K562 (cell line): ENCODE measurements around the gene STX1B. TPM values are rescaled to one million over a fixed set of nuclear protein-coding genes. Genes with fewer than 3 reads are reported as not detected.
A peak's percentile ranks its signal among the peaks of the same experiment; 100 is the strongest.

Experiments
- ATF2 ChIP-seq: sonication (generic); formaldehyde crosslinking; IDR thresholded peaks from 2 replicates; pipeline ENCODE4 v1.8.1; 2022; ENCODE audit warnings: missing genetic modification reagents
- CREM ChIP-seq: IDR thresholded peaks from 2 replicates; pipeline ENCODE4 v1.6.1; 2014; ENCODE audit warnings: antibody characterized with exemption, low read depth
- ELF1 ChIP-seq: fragments of 200-800 bp; sonication (Bioruptor generic); IDR thresholded peaks from 2 replicates; pipeline ENCODE4 v1.6.1; 2016; ENCODE audit warnings: missing genetic modification characterization, missing compliant biosample characterization
- HNRNPL ChIP-seq: fragments of 200-400 bp; formaldehyde crosslinking; IDR thresholded peaks from 2 replicates; pipeline ENCODE4 v1.6.1; 2017; ENCODE audit warnings: low read depth, mild to moderate bottlenecking, low read length
- KLF13 ChIP-seq: fragments of 450-650 bp; IDR thresholded peaks from 2 replicates; pipeline ENCODE4 v1.6.1; 2016; ENCODE audit warnings: missing genetic modification characterization, low read depth, mild to moderate bottlenecking, missing compliant biosample characterization, moderate library complexity, borderline replicate concordance
- MTA3 ChIP-seq: fragments of 450-650 bp; formaldehyde crosslinking; IDR thresholded peaks from 2 replicates; pipeline ENCODE4 v1.6.1; 2017; ENCODE audit warnings: mild to moderate bottlenecking, borderline replicate concordance
- NCOA1 ChIP-seq: fragments of 450-650 bp; IDR thresholded peaks from 2 replicates; pipeline ENCODE4 v1.6.1; 2016; ENCODE audit warnings: low read depth
- POLR2A ChIP-seq: fragments of 450-650 bp; conservative IDR thresholded peaks from 2 replicates; pipeline ENCODE4 v1.6.1; 2016
- POLR2G ChIP-seq: fragments of 200-400 bp; formaldehyde crosslinking; IDR thresholded peaks from 2 replicates; pipeline ENCODE4 v1.6.1; 2017; ENCODE audit warnings: low read depth, mild to moderate bottlenecking, antibody characterized with exemption, low read length, moderate library complexity
- REST ChIP-seq, 2 experiments: fragments of 450-650 bp; formaldehyde crosslinking in 1 of 2; IDR thresholded peaks; 2 replicates each; pipeline versions ENCODE4 v1.4.0 to v1.6.1; 2014 to 2020; ENCODE audit warnings: mild to moderate bottlenecking in 2 of 2, borderline replicate concordance in 1 of 2, low read depth in 1 of 2
- SMAD2 ChIP-seq: fragments of 150-350 bp; IDR thresholded peaks from 2 replicates; pipeline ENCODE4 v1.6.1; 2014; ENCODE audit warnings: low read depth, mild to moderate bottlenecking, low read length
- SP1 ChIP-seq: sonication (generic); formaldehyde crosslinking; IDR thresholded peaks from 2 replicates; pipeline ENCODE4 v1.8.1; 2022; ENCODE audit warnings: mild to moderate bottlenecking, missing genetic modification reagents
- STAT6 ChIP-seq: sonication (generic); formaldehyde crosslinking; IDR thresholded peaks from 2 replicates; pipeline ENCODE4 v1.8.1; 2023; ENCODE audit warnings: mild to moderate bottlenecking, missing genetic modification reagents
- ZBTB7A ChIP-seq: IDR thresholded peaks from 2 replicates; pipeline ENCODE4 v1.6.1; 2011; ENCODE audit warnings: low read depth, mild to moderate bottlenecking, low read length, moderate library complexity, borderline replicate concordance; ENCODE audit not compliant: control insufficient read depth
- polyA plus RNA-seq, 8 experiments: library from polyadenylated mRNA; depleted of rRNA in 4 of 8; stranded (reverse) in 5 of 8; unstranded in 3 of 8; fragments of >200 nt; fragmentation: Nextera tagmentation in 2 of 8; fragmentation: Illumina TruSeq in 1 of 8; extraction: Ambion mirVana in 2 of 8; extraction: Trizol in 1 of 8; gene quantifications; 2 replicates each; pipeline versions ENCODE4 v1.2.1 to v1.2.3, GENCODE V29; 2011 to 2014; ENCODE audit warnings: inconsistent platforms in 1 of 8, missing spikeins in 1 of 8
- total RNA-seq, 7 experiments: library from RNA; depleted of rRNA in 6 of 7; stranded (reverse); fragments of >200 nt in 6 of 7; fragmentation: Illumina TruSeq in 2 of 7; extraction: Trizol in 2 of 7; gene quantifications; 2 replicates each; pipeline versions ENCODE4 v1.2.1 to v1.2.3, GENCODE V29; 2011 to 2021; ENCODE audit warnings: low replicate concordance in 1 of 7

Gene STX1B
- total and polyA plus RNA-seq, 9 of the 15 experiments (the other 6 are each of a cell fraction or from before 2014, with no cell fraction given): 0.07 to 2.5 (median 0.86) TPM

- TF ChIP-seq NCOA1 (0 out of 2 replicates have a peak, but pooled peaks have one; percentile 36), SP1 (CRISPR knock-in tag) (peak; percentile 87), ZBTB7A (peak; percentile 87), MTA3 (peak; percentile 51; the same call in 1 of the 2 replicates), STAT6 (CRISPR knock-in tag) (peak; percentile 41; the same call in 1 of the 2 replicates), ELF1 (tag) (peak; percentile 49; the same call in 1 of the 2 replicates), ATF2 (CRISPR knock-in tag) (no peak), KLF13 (tag) (0 out of 2 replicates have a peak, but pooled peaks have one; percentile 35), POLR2A (peak; percentile 58), POLR2G (peak; percentile 75), SMAD2 (no peak), REST (IDR thresholded peaks at IDR 0.05; ENCODE audit: borderline replicate concordance) (peak; percentile 84), REST (CRISPR knock-in tag; IDR thresholded peaks at IDR 0.05; ENCODE audit: low read depth) (no peak), CREM (peak; percentile 62; the same call in 1 of the 2 replicates), HNRNPL (peak; percentile 62; the same call in 1 of the 2 replicates)
Measured at GRCh38 chr16:30984669-30985400, 25.6 kb downstream of the STX1B start, which contains the start of gene HSD3B7 (continued).
